H9 (cell line): ENCODE measurements around the gene COIL. TPM values are rescaled to one million over a fixed set of nuclear protein-coding genes. Genes with fewer than 3 reads are reported as not detected.

Source experiments
- DNase-seq: peaks from one replicate; pipeline ENCODE4 v3.0.0-alpha.2; 2017
- H2AFZ ChIP-seq: one replicate; pipeline ENCODE4 v1.6.1; 2013; ENCODE audit warnings: mild to moderate bottlenecking, low read length, control low read depth, moderate library complexity
- H2AK5ac ChIP-seq: 2 replicates; pipeline ENCODE4 v1.6.1; 2013; ENCODE audit warnings: low read length, control low read depth, mixed read lengths; ENCODE audit not compliant: insufficient read length
- H2BK120ac ChIP-seq: one replicate; pipeline ENCODE4 v1.6.1; 2013; ENCODE audit warnings: low read depth, mild to moderate bottlenecking, low read length, control low read depth, inconsistent platforms; ENCODE audit not compliant: poor library complexity, severe bottlenecking
- H2BK12ac ChIP-seq: 2 replicates; pipeline ENCODE4 v1.6.1; 2013; ENCODE audit warnings: low read length, control low read depth, mixed read lengths, low read depth; ENCODE audit not compliant: insufficient read length
- H2BK15ac ChIP-seq: 2 replicates; pipeline ENCODE4 v1.6.1; 2013; ENCODE audit warnings: low read depth, low read length, control low read depth
- H2BK20ac ChIP-seq: one replicate; pipeline ENCODE4 v1.6.1; 2013; ENCODE audit warnings: low read depth, mild to moderate bottlenecking, low read length, control low read depth, inconsistent platforms; ENCODE audit not compliant: poor library complexity, severe bottlenecking
- H2BK5ac ChIP-seq: 2 replicates; pipeline ENCODE4 v1.6.1; 2013; ENCODE audit warnings: low read length, control low read depth, mixed read lengths; ENCODE audit not compliant: insufficient read length
- H3K14ac ChIP-seq: 2 replicates; pipeline ENCODE4 v1.6.1; 2013; ENCODE audit warnings: low read length, control low read depth; ENCODE audit not compliant: insufficient read depth
- H3K18ac ChIP-seq: 2 replicates; pipeline ENCODE4 v1.6.1; 2013; ENCODE audit warnings: low read depth, mild to moderate bottlenecking, mixed read lengths, low read length, control low read depth; ENCODE audit not compliant: insufficient read length
- H3K23ac ChIP-seq: 2 replicates; pipeline ENCODE4 v1.6.1; 2013; ENCODE audit warnings: low read length, control low read depth, mixed read lengths, low read depth; ENCODE audit not compliant: insufficient read length
- H3K23me2 ChIP-seq: 2 replicates; pipeline ENCODE4 v1.6.1; 2013; ENCODE audit warnings: low read depth, mild to moderate bottlenecking, mixed read lengths, low read length, control low read depth; ENCODE audit not compliant: insufficient read length, poor library complexity, severe bottlenecking
- H3K27ac ChIP-seq: 2 replicates; pipeline ENCODE4 v1.5.1; 2013; ENCODE audit warnings: low read length, control low read depth, mixed read lengths, low read depth; ENCODE audit not compliant: insufficient read length
- H3K27me3 ChIP-seq: 2 replicates; pipeline ENCODE4 v1.6.1; 2013; ENCODE audit warnings: low read length, control low read depth, inconsistent platforms; ENCODE audit not compliant: insufficient read depth
- H3K4ac ChIP-seq: 2 replicates; pipeline ENCODE4 v1.6.1; 2013; ENCODE audit warnings: low read depth, mild to moderate bottlenecking, control low read depth, inconsistent platforms, low read length, moderate library complexity
- H3K4me1 ChIP-seq: 2 replicates; pipeline ENCODE4 v1.6.1; 2013; ENCODE audit warnings: low read length, control low read depth, inconsistent platforms; ENCODE audit not compliant: insufficient read depth
- H3K4me2 ChIP-seq: 2 replicates; pipeline ENCODE4 v1.6.1; 2013; ENCODE audit warnings: low read length, control low read depth, mixed read lengths; ENCODE audit not compliant: insufficient read length, insufficient read depth
- H3K56ac ChIP-seq: 2 replicates; pipeline ENCODE4 v1.6.1; 2013; ENCODE audit warnings: low read depth, mild to moderate bottlenecking, mixed read lengths, low read length, control low read depth; ENCODE audit not compliant: insufficient read length
- H3K79me1 ChIP-seq: 2 replicates; pipeline ENCODE4 v1.6.1; 2013; ENCODE audit warnings: low read depth, mild to moderate bottlenecking, moderate library complexity, low read length, control low read depth, inconsistent platforms; ENCODE audit not compliant: insufficient read depth, poor library complexity, severe bottlenecking
- H3K79me2 ChIP-seq: 2 replicates; pipeline ENCODE4 v1.6.1; 2013; ENCODE audit warnings: low read length, control low read depth, inconsistent platforms; ENCODE audit not compliant: insufficient read depth
- H3K9ac ChIP-seq: 2 replicates; pipeline ENCODE4 v1.6.1; 2013; ENCODE audit warnings: low read length, control low read depth, mixed read lengths; ENCODE audit not compliant: insufficient read length; ENCODE audit errors: extremely low read depth
- H3K9me3 ChIP-seq: one replicate; pipeline ENCODE4 v1.6.1; 2013; ENCODE audit warnings: low read depth, low read length, inconsistent platforms; ENCODE audit not compliant: control insufficient read depth
- H3T11ph ChIP-seq: one replicate; pipeline ENCODE4 v1.6.1; 2013; ENCODE audit warnings: mild to moderate bottlenecking, low read length, control low read depth, inconsistent platforms
- H4K20me1 ChIP-seq: one replicate; pipeline ENCODE4 v1.6.1; 2013; ENCODE audit not compliant: control insufficient read depth, insufficient read length, insufficient read depth
- H4K5ac ChIP-seq: 2 replicates; pipeline ENCODE4 v1.6.1; 2013; ENCODE audit warnings: low read depth, mild to moderate bottlenecking, mixed read lengths, low read length, control low read depth; ENCODE audit not compliant: insufficient read length
- H4K8ac ChIP-seq: replicated peaks from 2 replicates; pipeline ENCODE4 v1.6.1; 2013; ENCODE audit warnings: low read length, control low read depth, mixed read lengths, low read depth; ENCODE audit not compliant: insufficient read length
- H4K91ac ChIP-seq: 2 replicates; pipeline ENCODE4 v1.6.1; 2013; ENCODE audit warnings: low read depth, mild to moderate bottlenecking, moderate library complexity, mixed read lengths, low read length, control low read depth; ENCODE audit not compliant: insufficient read length
- H3K27ac Mint-ChIP-seq, 3 experiments: 2 replicates in 2 of 3; 3 replicates in 1 of 3; pipeline ENCODE4 v1.8.0; 2020 to 2021; ENCODE audit warnings: mixed read lengths in 3 of 3, mild to moderate bottlenecking in 1 of 3, moderate library complexity in 1 of 3
- H3K27me3 Mint-ChIP-seq: 2 replicates; pipeline ENCODE4 v1.8.0; 2021; ENCODE audit warnings: low read depth, mild to moderate bottlenecking, moderate library complexity, mixed read lengths
- H3K36me3 Mint-ChIP-seq, 3 experiments: 2 replicates in 2 of 3; 3 replicates in 1 of 3; pipeline ENCODE4 v1.8.0; 2020 to 2021; ENCODE audit warnings: low read depth in 3 of 3, mixed read lengths in 3 of 3; ENCODE audit not compliant: insufficient read depth in 1 of 3
- H3K4me1 Mint-ChIP-seq, 2 experiments: 2 replicates each; pipeline ENCODE4 v1.8.0; 2020; ENCODE audit warnings: mixed read lengths in 2 of 2
- H3K4me3 Mint-ChIP-seq, 2 experiments: 2 replicates in 1 of 2; 3 replicates in 1 of 2; pipeline ENCODE4 v1.8.0; 2020 to 2021; ENCODE audit warnings: mild to moderate bottlenecking in 2 of 2, mixed read lengths in 2 of 2, moderate library complexity in 1 of 2
- H3K9me3 Mint-ChIP-seq, 2 experiments: 2 replicates in 1 of 2; 3 replicates in 1 of 2; pipeline ENCODE4 v1.8.0; 2020; ENCODE audit warnings: mild to moderate bottlenecking in 2 of 2, mixed read lengths in 2 of 2, moderate library complexity in 1 of 2
- CTCF ChIP-seq: fragments of 200-600 bp; sonication (generic); conservative IDR thresholded peaks from 3 replicates; pipeline ENCODE4 v1.8.0; 2021; ENCODE audit warnings: antibody characterized with exemption, mild to moderate bottlenecking
- WGBS: extraction: QIAGEN DNeasy Blood & Tissue Kit; methylation state at CpG from one replicate; pipeline ENCODE4 v1.1.7; 2013; ENCODE audit warnings: missing lambda C conversion rate, low lambda C conversion rate, mixed read lengths; ENCODE audit not compliant: insufficient read length; ENCODE audit errors: extremely low coverage; 5-methylcytosine and 5-hydroxymethylcytosine counted together
- total RNA-seq: library from RNA; stranded (reverse); gene quantifications from 2 replicates; pipeline ENCODE4 v1.2.1, GENCODE V29; 2021

COIL gene
- total RNA-seq, 1 experiment from 2014 or later = 21.5 TPM

- Histone ChIP-seq H2AFZ (no peak overlapping the region), H3K27ac (no peak overlapping the region), H3K9me3 (no peaks in the 10 kb centered on the region), H3K23me2 (peaks cover 2% of the 10 kb centered on the region), H3K9ac (no peak overlapping the region), H3K56ac (no peak overlapping the region), H2AK5ac (no peak overlapping the region), H2BK20ac (no peak overlapping the region), H3K79me1 (no peaks in the 10 kb centered on the region), H3K18ac (no peak overlapping the region), H3K14ac (no peak overlapping the region), H3K4me1 (peaks cover 5% of the 10 kb centered on the region; the same call in 1 of the 2 replicates), H4K8ac (no peak overlapping the region), H3K79me2 (no peaks in the 10 kb centered on the region), H3K27me3 (peaks cover 2% of the 10 kb centered on the region; the same call in 1 of the 2 replicates), H2BK15ac (no peak overlapping the region), H2BK12ac (no peak overlapping the region), H3K23ac (no peak overlapping the region), H4K5ac (no peak overlapping the region), H4K91ac (no peak overlapping the region), H3K4ac (no peak overlapping the region), H3K4me2 (no peak overlapping the region), H4K20me1 (no peaks in the 10 kb centered on the region), H2BK120ac (no peak overlapping the region), H3T11ph (no peak overlapping the region), H2BK5ac (no peak overlapping the region)
- no CpG with 5 or more reads among the region's 1 CpG for WGBS
- H3K4me1 Mint-ChIP-seq = peaks cover 14 to 15% of the 10 kb centered on the region in 2 experiments
- TF ChIP-seq CTCF = no peak
- DNase-seq = no peak
- H3K36me3 Mint-ChIP-seq = peaks cover 0 to 2% (median 0%) of the 10 kb centered on the region in 3 experiments; a peak in 3 of 7 replicates
- no peak overlapping the region for H3K4me3 Mint-ChIP-seq
- peaks cover 20% of the 10 kb centered on the region for H3K27me3 Mint-ChIP-seq
- H3K27ac Mint-ChIP-seq = no peak overlapping the region
- H3K9me3 Mint-ChIP-seq = peaks cover 5 to 7% of the 10 kb centered on the region in 2 experiments; a peak in 3 of 5 replicates
Measured at GRCh38 chr17:56919717-56920116, 41.1 kb downstream of the COIL start.
